Right lobe of liver (tissue), 6 donors: ENCODE data around the gene LDLRAD4. TPM values are rescaled to one million over a fixed set of nuclear protein-coding genes. Genes with fewer than 3 reads are reported as not detected.

Source experiments
- ATAC-seq, 4 donors: fragments of 200-7000 bp; cut with Tn5 transposase; one replicate each; pipeline ENCODE4 v1.9.1; 2020; ENCODE audit warnings: mild to moderate bottlenecking in 4 of 4, moderate library complexity in 4 of 4
- DNase-seq, 3 donors: peaks; one replicate each; pipeline ENCODE4 v3.0.0-alpha.2; 2020
- H3K27ac ChIP-seq, 3 donors: fragments of 200-600 bp; one replicate each; pipeline ENCODE4 v1.8.0; 2022
- H3K27me3 ChIP-seq, 2 donors: fragments of 200-600 bp; one replicate each; pipeline ENCODE4 v1.8.0; 2022
- H3K36me3 ChIP-seq, 4 donors: fragments of 200-600 bp; sonication (generic) in 1 of 4; one replicate each; pipeline versions ENCODE4 v1.5.1 to v1.8.0; 2017 to 2022; ENCODE audit warnings: control low read depth in 1 of 4
- H3K4me1 ChIP-seq, 4 donors: fragments of 200-600 bp; sonication (generic) in 1 of 4; one replicate each; pipeline versions ENCODE4 v1.5.1 to v1.8.0; 2017 to 2022; ENCODE audit warnings: control low read depth in 1 of 4
- H3K4me3 ChIP-seq, 3 donors: fragments of 200-600 bp; one replicate each; pipeline ENCODE4 v1.8.0; 2022
- H3K9me3 ChIP-seq, 4 donors: fragments of 200-600 bp; sonication (generic) in 1 of 4; one replicate each; pipeline versions ENCODE4 v1.5.1 to v1.8.0; 2017 to 2022; ENCODE audit warnings: control low read depth in 1 of 4
- CTCF ChIP-seq, 4 donors: fragments of 200-600 bp in 3 of 4; fragments of 450-650 bp in 1 of 4; IDR thresholded peaks; one replicate each; pipeline versions ENCODE4 v1.5.1 to v1.8.0; 2016 to 2022; ENCODE audit warnings: antibody characterized with exemption in 4 of 4, mild to moderate bottlenecking in 2 of 4
- POLR2A ChIP-seq: fragments of 450-650 bp; IDR thresholded peaks from one replicate; pipeline ENCODE4 v1.6.1; 2017; ENCODE audit warnings: antibody characterized with exemption, mild to moderate bottlenecking
- whole genome bisulfite sequencing: methylation state at CpG from one replicate; pipeline ENCODE4 v1.1.6; 2018; ENCODE audit warnings: low coverage, low lambda C conversion rate; ENCODE audit not compliant: insufficient coverage; ENCODE audit errors: missing lambda C conversion rate; 5-methylcytosine and 5-hydroxymethylcytosine counted together
- intact Hi-C, 2 donors: fragments of 100-400 bp; cut with DNase I; formaldehyde crosslinking; loops; one replicate each; pipeline versions ENCODE4 v1.11.2 to v1.14.1; 2022
- total RNA-seq, 6 experiments: library from RNA; depleted of rRNA in 2 of 6; stranded (reverse); fragments of >200 nt in 2 of 6; fragmentation: NEBNext Ultra II Directional in 3 of 6; extraction: Animal tissue kit (Norgen Biotek cat#: 25700) in 3 of 6; gene quantifications; one replicate each; pipeline versions ENCODE4 v1.1.0 to v1.2.4, GENCODE V29; 2016 to 2023
- donor health status: DM: no; HTN: yes; CAD: no.
- donor health status: DM: no; HTN: no; CAD: no.
- donor health status: DM: no; HTN: no; CAD: no.
- donor health status: DM: no; HTN: yes; CAD: no.
- donor health status: DM: no; HTN: yes; CAD: no.

LDLRAD4 gene
- total RNA-seq, 6 experiments from 2014 or later, result 10.6 to 66.4 (median 18.7) TPM

- no peak for DNase-seq
- ATAC-seq, result peak; percentile 44 to 51 (median 48)
- Histone ChIP-seq H3K9me3 (no peaks in the 10 kb centered on the region), H3K27me3 (no peaks in the 10 kb centered on the region), H3K4me3 (no peak overlapping the region), H3K4me1 (no peaks in the 10 kb centered on the region), H3K27ac (no peak overlapping the region), H3K36me3 (no peaks in the 10 kb centered on the region)
- intact Hi-C loops, result no loop called here
- WGBS, result 38% methylated on average over 6 of the region's 24 CpGs
- TF ChIP-seq CTCF (IDR thresholded peaks at IDR 0.05), result no peak
- TF ChIP-seq POLR2A, result no peak
Measured at GRCh38 chr18:13611601-13612195, 393.1 kb downstream of the LDLRAD4 start.

DNA sequence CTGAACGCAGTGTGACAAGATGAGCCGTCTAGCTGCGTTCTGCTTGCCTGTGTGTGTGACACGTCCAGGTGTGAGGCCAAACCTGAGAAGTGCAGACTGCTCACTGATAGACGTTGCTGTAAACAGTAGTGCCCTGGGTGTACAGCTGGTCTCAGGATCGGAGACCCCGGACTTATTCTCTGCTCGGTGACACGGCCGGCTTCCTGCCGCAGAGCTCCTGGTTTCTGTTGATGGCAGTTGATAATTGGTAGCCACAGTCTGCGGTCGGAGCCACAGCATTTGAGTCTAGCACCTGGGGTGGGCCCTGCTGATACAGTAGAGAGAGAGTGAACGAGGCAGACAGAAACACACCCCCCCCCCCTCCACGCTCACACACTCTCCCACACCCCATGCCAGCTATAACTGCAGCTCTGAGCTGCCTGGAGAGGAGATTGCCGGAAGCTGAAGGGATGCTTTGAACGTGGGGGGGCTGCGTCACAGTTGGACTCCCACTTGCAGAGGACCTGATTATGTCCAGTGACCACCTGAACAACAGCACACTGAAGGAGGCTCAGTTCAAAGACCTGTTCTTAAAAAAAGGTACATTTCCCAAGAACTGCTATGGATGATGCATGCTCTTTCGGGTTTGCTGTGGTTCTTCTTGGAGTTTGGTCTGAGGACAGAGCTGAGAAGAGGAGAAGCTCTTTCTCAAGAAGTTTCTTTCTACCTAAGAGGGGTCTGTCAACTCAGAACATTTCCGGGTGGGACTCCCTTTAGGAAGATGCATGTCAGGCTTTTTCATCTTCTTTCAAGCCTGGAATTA, 393.8 kb downstream of the LDLRAD4 start:
- DNase-seq, result no peak
- intact Hi-C loops, result no loop called here
- 47% methylated on average over 9 of the region's 20 CpGs for WGBS
- Histone ChIP-seq H3K4me3 (no peak overlapping the region), H3K4me1 (no peaks in the 10 kb centered on the region), H3K9me3 (no peaks in the 10 kb centered on the region), H3K27ac (no peak overlapping the region), H3K36me3 (no peaks in the 10 kb centered on the region), H3K27me3 (no peaks in the 10 kb centered on the region)
- TF ChIP-seq CTCF (IDR thresholded peaks at IDR 0.05) (no peak), POLR2A (no peak)
- ATAC-seq, result peak in 3 of 4 donors; percentile 5 to 25 (median 7)

DNA sequence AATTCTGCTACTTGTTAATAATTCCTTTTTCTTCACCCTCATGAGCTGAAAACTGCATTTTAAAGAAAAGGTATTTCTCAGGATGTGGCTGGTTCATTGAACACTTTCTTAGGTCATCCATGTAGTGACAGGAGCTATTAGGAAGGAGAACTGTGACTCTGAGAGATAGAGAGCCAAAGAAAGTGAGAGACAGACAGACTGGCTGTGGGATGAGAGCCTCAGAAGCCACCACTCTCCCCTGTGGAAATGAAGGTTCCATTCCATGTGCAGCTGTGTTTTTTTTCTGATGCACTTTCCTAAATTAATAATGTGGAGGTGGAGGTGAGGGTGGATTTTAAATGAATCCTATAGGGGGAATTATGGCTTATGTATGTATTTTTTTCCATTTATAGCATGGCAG, 394.5 kb downstream of the LDLRAD4 start:
- Histone ChIP-seq H3K9me3 (no peaks in the 10 kb centered on the region), H3K4me1 (no peaks in the 10 kb centered on the region), H3K4me3 (no peak overlapping the region), H3K27ac (no peak overlapping the region), H3K36me3 (no peaks in the 10 kb centered on the region), H3K27me3 (no peaks in the 10 kb centered on the region)
- DNase-seq (no peak), ATAC-seq (no peak)
- TF ChIP-seq POLR2A, result no peak
- no peak for TF ChIP-seq CTCF (IDR thresholded peaks at IDR 0.05)
- intact Hi-C loops, result no loop called here

DNA sequence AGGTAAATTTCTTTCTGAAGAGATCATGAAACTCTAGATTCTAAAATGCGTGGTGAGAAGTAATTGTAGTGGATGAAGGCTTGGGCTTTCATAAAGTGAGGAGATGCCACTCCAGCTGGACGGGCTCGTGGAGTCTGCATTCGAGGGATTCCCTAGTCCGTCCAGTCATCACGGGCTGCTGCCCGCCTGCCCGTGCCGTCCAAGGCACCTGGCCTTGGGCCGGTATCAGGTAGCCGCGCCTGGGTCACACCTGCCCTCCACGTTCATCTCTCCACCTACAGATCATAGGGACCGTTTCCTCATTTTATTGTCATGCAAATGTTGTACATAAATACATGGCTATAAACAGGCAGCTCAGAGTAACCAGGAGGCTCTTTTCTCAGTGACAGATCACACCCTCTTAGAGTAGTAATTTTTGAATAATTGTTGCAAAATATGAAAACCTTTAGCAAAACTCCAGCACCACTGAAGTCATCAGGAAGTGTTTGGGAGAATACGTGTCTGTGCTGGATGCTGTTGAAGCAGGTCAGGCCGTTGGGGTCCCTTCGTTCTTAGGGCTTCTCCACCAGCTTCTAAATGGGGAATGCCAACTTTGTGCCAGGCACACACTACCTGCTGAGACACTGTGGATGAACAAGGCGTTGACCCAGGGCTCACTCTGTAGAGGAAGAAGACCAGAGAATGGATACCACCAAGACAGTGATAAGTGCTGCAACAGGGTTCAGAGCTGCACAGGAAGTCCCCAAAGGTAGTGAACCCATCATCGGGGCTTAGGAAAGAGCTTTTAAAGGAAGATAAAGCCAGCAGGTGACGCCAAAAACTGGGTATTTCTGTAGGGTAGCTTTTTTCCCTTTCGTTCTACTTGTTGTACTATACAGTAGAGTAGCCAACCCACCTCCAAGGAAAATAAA, 395.3 kb downstream of the LDLRAD4 start:
- 79% methylated on average over 11 of the region's 21 CpGs for WGBS
- no peaks in the 10 kb centered on the region for H3K36me3 ChIP-seq
- no peaks in the 10 kb centered on the region for H3K27me3 ChIP-seq
- H3K4me1 ChIP-seq, result no peaks in the 10 kb centered on the region
- ATAC-seq (no peak), DNase-seq (no peak)
- no peak for TF ChIP-seq POLR2A
- TF ChIP-seq CTCF (IDR thresholded peaks at IDR 0.05), result no peak
- intact Hi-C loops, result no loop called here
- no peaks in the 10 kb centered on the region for H3K9me3 ChIP-seq
- no peak overlapping the region for H3K27ac ChIP-seq
- no peak overlapping the region for H3K4me3 ChIP-seq
